COLO829 (cell line): ENCODE data around the gene DNAH10.
"Not testable (repeated sequence)": the region's sequence is repeated elsewhere in the genome, so short reads cannot be mapped to it uniquely, and the experiment has no call there.

ENCODE experiments used
- DNase-seq: peaks from one replicate; pipeline ENCODE4 v3.0.0; 2012; ENCODE audit warnings: low spot score

Gene DNAH10

GRCh38 chr12:123936471-123936870 is 174.4 kb downstream of the DNAH10 start:
- DNase-seq, result no peak

GRCh38 chr12:123936956-123937706 is 175.0 kb downstream of the DNAH10 start:
- no peak for DNase-seq

GRCh38 chr12:123937707-123938591 is 175.8 kb downstream of the DNAH10 start:
- DNase-seq, result no peak

GRCh38 chr12:123938679-123939480 is 176.8 kb downstream of the DNAH10 start:
- DNase-seq, result no peak

GRCh38 chr12:123939716-123940626 is 177.9 kb downstream of the DNAH10 start:
- DNase-seq, result no peak

GRCh38 chr12:123940627-123940966 is 178.5 kb downstream of the DNAH10 start:
- no peak for DNase-seq

GRCh38 chr12:123941000-123941399 is 178.9 kb downstream of the DNAH10 start:
- no peak for DNase-seq

GRCh38 chr12:123941624-123942237 is 179.6 kb downstream of the DNAH10 start:
- no peak for DNase-seq

- DNase-seq, result no peak
Observed at GRCh38 chr12:123942238-123942653, 180.1 kb downstream of the DNAH10 start.

- no peak for DNase-seq
Observed at GRCh38 chr12:123942911-123943648, 181.0 kb downstream of the DNAH10 start.

- no peak for DNase-seq
Observed at GRCh38 chr12:123943816-123944215, 181.7 kb downstream of the DNAH10 start.

GRCh38 chr12:123944696-123945095 is 182.6 kb downstream of the DNAH10 start:
- no peak for DNase-seq

GRCh38 chr12:123945287-123946151 is 183.4 kb downstream of the DNAH10 start:
- no peak for DNase-seq

- no peak for DNase-seq
Observed at GRCh38 chr12:123946152-123946515, 184.0 kb downstream of the DNAH10 start.

- not testable (repeated sequence) for DNase-seq
Observed at GRCh38 chr12:123946516-123947505, 184.7 kb downstream of the DNAH10 start.

GRCh38 chr12:123947531-123947930 is 185.4 kb downstream of the DNAH10 start:
- DNase-seq, result not testable (repeated sequence)

GRCh38 chr12:123948401-123948795 is 186.3 kb downstream of the DNAH10 start:
- DNase-seq, result no peak
